Left lung (tissue), 10 donors: ENCODE measurements around the gene ABCA7. TPM values are rescaled to one million over a fixed set of nuclear protein-coding genes. Genes with fewer than 3 reads are reported as not detected.

Source experiments
- ATAC-seq: fragments of 200-7000 bp; cut with Tn5 transposase; one replicate; pipeline ENCODE4 v1.9.1; 2020; ENCODE audit warnings: moderate library complexity
- DNase-seq, 4 donors: peaks; one replicate each; pipeline ENCODE4 v3.0.0-alpha.2; 2013 to 2020
- H3K27ac ChIP-seq, 2 donors: fragments of 200-600 bp; sonication (generic) in 1 of 2; one replicate each; pipeline versions ENCODE4 v1.5.0 to v1.8.0; 2020 to 2021
- H3K27me3 ChIP-seq, 2 donors: fragments of 200-600 bp; sonication (generic) in 1 of 2; one replicate each; pipeline versions ENCODE4 v1.5.0 to v1.8.0; 2020 to 2021
- H3K36me3 ChIP-seq, 2 donors: fragments of 200-600 bp; sonication (generic) in 1 of 2; one replicate each; pipeline versions ENCODE4 v1.5.0 to v1.8.0; 2020 to 2021
- H3K4me1 ChIP-seq, 2 donors: fragments of 200-600 bp; one replicate each; pipeline ENCODE4 v1.8.0; 2021
- H3K4me3 ChIP-seq, 2 donors: fragments of 200-600 bp; sonication (generic) in 1 of 2; one replicate each; pipeline versions ENCODE4 v1.5.0 to v1.8.0; 2020 to 2021; ENCODE audit warnings: mild to moderate bottlenecking in 1 of 2
- H3K9me3 ChIP-seq, 2 donors: fragments of 200-600 bp; sonication (generic) in 1 of 2; one replicate each; pipeline versions ENCODE4 v1.5.0 to v1.8.0; 2020 to 2021
- intact Hi-C, 2 donors: fragments of 100-400 bp; cut with DNase I; formaldehyde crosslinking; loops; one replicate each; pipeline versions ENCODE4 v1.11.2 to v1.14.2; 2022
- polyA plus RNA-seq, 6 donors: library from polyadenylated mRNA; unstranded; fragments of 120-200 nt; gene quantifications; one replicate each; pipeline ENCODE4 v1.2.1, GENCODE V29; 2013; ENCODE audit not compliant: insufficient read length in 6 of 6
- total RNA-seq, 2 donors: library from RNA; stranded (reverse); fragmentation: NEBNext Ultra II Directional; extraction: Animal tissue kit (Norgen Biotek cat#: 25700); gene quantifications; one replicate each; pipeline ENCODE4 v1.2.1, GENCODE V29; 2021
- TF ChIP-seq, protein P1 (sequence below), 2 donors: fragments of 200-600 bp; sonication (generic) in 1 of 2; IDR thresholded peaks; one replicate each; pipeline versions ENCODE4 v1.5.0 to v1.8.0; 2021; ENCODE audit warnings: antibody characterized with exemption in 2 of 2
- donor health status: DM: no; HTN: yes; CAD: no.
- donor health status: DM: no; HTN: no; CAD: no.

The ABCA7 gene
- total and polyA plus RNA-seq, 8 donors: 3.3 to 52.2 (median 4.9) TPM

DNA sequence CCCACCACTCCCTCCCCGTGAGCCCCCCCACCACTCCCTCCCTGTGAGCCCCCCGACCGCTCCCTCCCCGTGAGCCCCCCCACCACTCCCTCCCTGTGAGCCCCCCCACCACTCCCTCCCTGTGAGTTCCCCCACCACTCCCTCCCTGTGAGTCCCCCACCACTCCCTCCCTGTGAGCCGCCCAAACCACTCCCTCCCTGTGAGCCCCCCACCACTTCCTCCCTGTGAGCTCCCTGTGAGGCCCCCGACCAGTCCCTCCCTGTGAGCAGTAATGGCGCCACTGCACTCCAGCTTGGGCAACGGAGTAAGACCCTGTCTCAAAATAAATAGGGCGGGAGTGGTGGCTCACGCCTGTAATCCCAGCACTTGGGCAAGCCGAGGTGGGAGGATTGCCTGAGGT lies 9.9 kb downstream of the ABCA7 start:
- TF ChIP-seq, protein P1, sequence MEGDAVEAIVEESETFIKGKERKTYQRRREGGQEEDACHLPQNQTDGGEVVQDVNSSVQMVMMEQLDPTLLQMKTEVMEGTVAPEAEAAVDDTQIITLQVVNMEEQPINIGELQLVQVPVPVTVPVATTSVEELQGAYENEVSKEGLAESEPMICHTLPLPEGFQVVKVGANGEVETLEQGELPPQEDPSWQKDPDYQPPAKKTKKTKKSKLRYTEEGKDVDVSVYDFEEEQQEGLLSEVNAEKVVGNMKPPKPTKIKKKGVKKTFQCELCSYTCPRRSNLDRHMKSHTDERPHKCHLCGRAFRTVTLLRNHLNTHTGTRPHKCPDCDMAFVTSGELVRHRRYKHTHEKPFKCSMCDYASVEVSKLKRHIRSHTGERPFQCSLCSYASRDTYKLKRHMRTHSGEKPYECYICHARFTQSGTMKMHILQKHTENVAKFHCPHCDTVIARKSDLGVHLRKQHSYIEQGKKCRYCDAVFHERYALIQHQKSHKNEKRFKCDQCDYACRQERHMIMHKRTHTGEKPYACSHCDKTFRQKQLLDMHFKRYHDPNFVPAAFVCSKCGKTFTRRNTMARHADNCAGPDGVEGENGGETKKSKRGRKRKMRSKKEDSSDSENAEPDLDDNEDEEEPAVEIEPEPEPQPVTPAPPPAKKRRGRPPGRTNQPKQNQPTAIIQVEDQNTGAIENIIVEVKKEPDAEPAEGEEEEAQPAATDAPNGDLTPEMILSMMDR (IDR thresholded peaks at IDR 0.05): no peak
- ATAC-seq (no peak), DNase-seq (no peak)
- intact Hi-C loops: no loop called here
- Histone ChIP-seq H3K9me3 (no peaks in the 10 kb centered on the region), H3K27ac (no peak overlapping the region), H3K27me3 (no peaks in the 10 kb centered on the region), H3K4me1 (no peaks in the 10 kb centered on the region), H3K4me3 (no peak overlapping the region), H3K36me3 (peaks cover 0 to 37% of the 10 kb centered on the region in 2 donors)

DNA sequence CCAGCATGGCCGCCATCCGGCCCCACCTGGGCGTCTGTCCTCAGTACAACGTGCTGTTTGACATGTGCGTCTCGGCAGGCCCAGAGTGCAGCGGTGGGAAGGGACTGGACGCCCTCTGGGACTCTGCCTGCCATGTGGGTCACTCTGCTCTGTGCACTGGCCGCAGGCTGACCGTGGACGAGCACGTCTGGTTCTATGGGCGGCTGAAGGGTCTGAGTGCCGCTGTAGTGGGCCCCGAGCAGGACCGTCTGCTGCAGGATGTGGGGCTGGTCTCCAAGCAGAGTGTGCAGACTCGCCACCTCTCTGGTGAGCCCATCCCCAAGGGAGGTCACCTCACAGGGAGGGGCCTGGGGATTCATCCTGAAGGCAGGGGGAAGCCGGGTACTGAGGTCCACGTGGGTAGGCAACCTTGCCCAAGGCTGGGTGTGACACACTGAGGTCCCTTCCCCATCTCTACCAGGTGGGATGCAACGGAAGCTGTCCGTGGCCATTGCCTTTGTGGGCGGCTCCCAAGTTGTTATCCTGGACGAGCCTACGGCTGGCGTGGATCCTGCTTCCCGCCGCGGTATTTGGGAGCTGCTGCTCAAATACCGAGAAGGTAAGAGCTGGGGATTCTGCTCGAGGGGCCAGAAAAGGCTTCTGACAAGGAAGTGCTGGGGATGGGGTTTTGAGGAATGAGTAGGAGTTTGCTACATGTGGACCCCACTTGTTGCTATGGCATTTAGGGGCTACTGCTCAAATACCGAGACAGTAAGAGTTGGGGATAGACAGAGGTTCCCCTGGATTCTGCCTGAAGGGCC lies 11.3 kb downstream of the ABCA7 start:
- intact Hi-C loops: no loop called here
- DNase-seq (peak in 1 of 4 donors; percentile 51), ATAC-seq (no peak)
- Histone ChIP-seq H3K9me3 (peaks cover 0 to 2% of the 10 kb centered on the region in 2 donors), H3K4me1 (no peaks in the 10 kb centered on the region), H3K36me3 (peaks cover 0 to 40% of the 10 kb centered on the region in 2 donors), H3K27me3 (no peaks in the 10 kb centered on the region), H3K4me3 (no peak overlapping the region), H3K27ac (no peak overlapping the region)
- TF ChIP-seq, protein P1 (IDR thresholded peaks at IDR 0.05): no peak

DNA sequence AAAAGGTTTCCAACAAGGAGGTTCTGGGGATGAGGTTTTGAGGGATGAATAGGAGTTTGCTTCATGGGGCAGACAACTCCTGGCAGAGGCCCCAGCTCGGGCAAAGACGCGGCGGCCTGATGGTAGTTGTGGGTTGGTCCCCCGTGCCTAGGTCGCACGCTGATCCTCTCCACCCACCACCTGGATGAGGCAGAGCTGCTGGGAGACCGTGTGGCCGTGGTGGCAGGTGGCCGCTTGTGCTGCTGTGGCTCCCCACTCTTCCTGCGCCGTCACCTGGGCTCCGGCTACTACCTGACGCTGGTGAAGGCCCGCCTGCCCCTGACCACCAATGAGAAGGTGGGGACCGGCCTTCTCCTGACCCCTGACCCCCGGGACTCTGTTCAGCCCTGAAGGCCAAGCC lies 11.9 kb downstream of the ABCA7 start:
- Histone ChIP-seq H3K4me1 (no peaks in the 10 kb centered on the region), H3K27me3 (no peaks in the 10 kb centered on the region), H3K27ac (no peak overlapping the region), H3K9me3 (peaks cover 0 to 6% of the 10 kb centered on the region in 2 donors), H3K4me3 (no peak overlapping the region), H3K36me3 (peaks cover 0 to 40% of the 10 kb centered on the region in 2 donors)
- intact Hi-C loops: no loop called here
- TF ChIP-seq, protein P1 (IDR thresholded peaks at IDR 0.05): no peak
- ATAC-seq: no peak
- peak in 1 of 4 donors; percentile 59 for DNase-seq

DNA sequence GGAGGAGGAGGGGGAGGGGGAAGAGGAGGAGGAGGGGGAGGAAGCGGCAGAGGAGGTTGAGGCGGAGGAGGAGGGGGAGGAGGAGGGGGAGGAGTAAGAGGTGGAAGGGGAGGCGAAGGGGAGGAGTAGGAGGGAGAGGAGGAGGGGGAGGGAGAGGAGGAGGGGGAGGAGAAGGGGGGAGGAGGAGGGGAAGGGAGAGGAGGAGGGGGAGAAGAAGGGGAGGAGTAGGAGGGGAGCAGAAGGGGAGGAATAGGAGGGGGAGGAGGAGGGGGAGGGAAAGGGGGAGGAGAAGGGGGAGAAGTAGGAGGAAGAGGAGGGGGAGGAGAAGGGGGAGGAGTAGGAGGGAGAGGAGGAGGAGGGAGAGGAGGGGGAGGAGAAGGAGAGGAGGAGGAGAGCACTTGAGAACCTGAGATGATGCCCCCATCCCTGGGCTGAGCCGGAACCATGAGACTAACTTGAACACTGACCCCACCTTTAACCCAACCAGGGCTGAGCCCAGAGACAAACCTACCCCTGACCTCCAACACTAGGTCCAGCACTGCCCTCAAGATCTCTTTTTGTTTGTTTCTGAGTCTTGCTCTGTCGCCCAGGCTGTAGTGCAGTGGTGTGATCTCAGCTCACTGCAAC lies 12.6 kb downstream of the ABCA7 start:
- no peaks in the 10 kb centered on the region for H3K27me3 ChIP-seq
- intact Hi-C loops: no loop called here
- no peaks in the 10 kb centered on the region for H3K4me1 ChIP-seq
- H3K9me3 ChIP-seq: peaks cover 0 to 13% of the 10 kb centered on the region in 2 donors
- ATAC-seq (no peak), DNase-seq (no peak)
- TF ChIP-seq, protein P1 (IDR thresholded peaks at IDR 0.05): no peak
- H3K27ac ChIP-seq: no peak overlapping the region
- H3K4me3 ChIP-seq: no peak overlapping the region
- H3K36me3 ChIP-seq: peaks cover 0 to 40% of the 10 kb centered on the region in 2 donors
